Astrocyte (in vitro differentiated cells and primary cell): ENCODE results near the gene SHOC2. TPM values are rescaled to one million over a fixed set of nuclear protein-coding genes. Genes with fewer than 3 reads are reported as not detected.

Experiments
- DNase-seq: peaks from one replicate; pipeline ENCODE4 v3.0.0-alpha.2; 2010; ENCODE audit warnings: low read depth
- FAIRE-seq: peaks from 2 replicates; lab custom pipeline; 2011; peaks lifted over from hg19 to GRCh38; lab: Jason Lieb, UNC
- H2AFZ ChIP-seq: 2 replicates; pipeline ENCODE4 v1.6.0; 2012; ENCODE audit warnings: low read depth, low read length, inconsistent platforms
- H3K27ac ChIP-seq: 2 replicates; pipeline ENCODE4 v1.5.1; 2011; ENCODE audit warnings: low read depth, low read length, inconsistent platforms
- H3K27me3 ChIP-seq: 2 replicates; pipeline ENCODE4 v1.6.0; 2011; ENCODE audit warnings: low read length, inconsistent platforms; ENCODE audit not compliant: insufficient read depth
- H3K36me3 ChIP-seq: 2 replicates; pipeline ENCODE4 v1.5.1; 2011; ENCODE audit warnings: low read length, inconsistent platforms; ENCODE audit not compliant: insufficient read depth
- H3K4me1 ChIP-seq: 2 replicates; pipeline ENCODE4 v1.5.1; 2011; ENCODE audit warnings: low read length, inconsistent platforms; ENCODE audit not compliant: insufficient read depth
- H3K4me2 ChIP-seq: 2 replicates; pipeline ENCODE4 v1.6.0; 2012; ENCODE audit warnings: low read length, inconsistent platforms
- H3K4me3 ChIP-seq: 2 replicates; pipeline ENCODE4 v1.5.1; 2011; ENCODE audit warnings: low read depth, mild to moderate bottlenecking, low read length, inconsistent platforms; ENCODE audit not compliant: insufficient read depth
- H3K79me2 ChIP-seq: 2 replicates; pipeline ENCODE4 v1.6.0; 2012; ENCODE audit warnings: mild to moderate bottlenecking, low read length, inconsistent platforms; ENCODE audit not compliant: insufficient read depth
- H3K9ac ChIP-seq: 2 replicates; pipeline ENCODE4 v1.6.0; 2012; ENCODE audit warnings: mild to moderate bottlenecking, low read length, inconsistent platforms
- H3K9me3 ChIP-seq: 2 replicates; pipeline ENCODE4 v1.5.1; 2012; ENCODE audit warnings: low read depth, mild to moderate bottlenecking, low read length, inconsistent platforms; ENCODE audit not compliant: insufficient read depth
- H4K20me1 ChIP-seq: 2 replicates; pipeline ENCODE4 v1.6.0; 2012; ENCODE audit warnings: low read length, inconsistent platforms; ENCODE audit not compliant: insufficient read depth
- H3K27ac Mint-ChIP-seq: one replicate; pipeline ENCODE4 v1.8.0; 2021; ENCODE audit warnings: mild to moderate bottlenecking, mixed read lengths; ENCODE audit not compliant: unreplicated experiment
- H3K27me3 Mint-ChIP-seq: one replicate; pipeline ENCODE4 v1.8.0; 2021; ENCODE audit warnings: low read depth, mixed read lengths; ENCODE audit not compliant: unreplicated experiment
- H3K36me3 Mint-ChIP-seq: one replicate; pipeline ENCODE4 v1.8.0; 2021; ENCODE audit warnings: low read depth, mixed read lengths; ENCODE audit not compliant: unreplicated experiment
- H3K4me1 Mint-ChIP-seq: one replicate; pipeline ENCODE4 v1.8.0; 2021; ENCODE audit warnings: low read depth, mixed read lengths; ENCODE audit not compliant: unreplicated experiment
- H3K4me3 Mint-ChIP-seq: one replicate; pipeline ENCODE4 v1.8.0; 2021; ENCODE audit warnings: mild to moderate bottlenecking, moderate library complexity, mixed read lengths; ENCODE audit not compliant: unreplicated experiment
- H3K9me3 Mint-ChIP-seq: one replicate; pipeline ENCODE4 v1.8.0; 2021; ENCODE audit warnings: mild to moderate bottlenecking, mixed read lengths; ENCODE audit not compliant: unreplicated experiment
- EZH2 ChIP-seq: IDR thresholded peaks from 2 replicates; pipeline ENCODE4 v1.6.1; 2012; ENCODE audit warnings: mild to moderate bottlenecking, low read length, inconsistent platforms; ENCODE audit not compliant: insufficient read depth
- total RNA-seq: library from RNA; stranded (reverse); gene quantifications from 2 replicates; pipeline ENCODE4 v1.2.1, GENCODE V29; 2021
- TF ChIP-seq, protein P1 (sequence below): IDR thresholded peaks from 2 replicates; pipeline ENCODE4 v1.5.1; 2011; ENCODE audit warnings: low read depth, mild to moderate bottlenecking, inconsistent platforms, low read length, moderate library complexity; ENCODE audit not compliant: insufficient read depth

The SHOC2 gene
- total RNA-seq, 1 donor from 2014 or later = 80.7 TPM

DNA sequence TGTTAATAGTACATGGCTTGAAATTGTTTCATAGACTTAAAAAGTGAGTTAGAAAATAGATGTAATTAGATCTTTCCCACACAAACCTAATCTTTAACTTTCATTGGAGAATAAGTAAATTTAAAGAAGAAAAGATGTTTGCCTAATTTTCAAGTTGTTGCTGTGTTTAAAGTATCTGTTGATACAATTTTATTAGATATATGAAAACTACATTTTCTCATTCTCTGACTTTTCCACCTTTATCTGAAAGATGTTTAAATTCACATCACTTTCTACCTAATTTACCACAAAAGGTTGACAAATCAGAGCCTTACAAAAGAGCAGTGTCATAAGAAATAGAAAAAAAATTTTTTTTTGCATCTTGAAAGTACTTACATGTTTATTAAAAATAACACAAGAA, 45.8 kb downstream of the SHOC2 start:
- Mint-ChIP-seq H3K4me1 (peaks cover 12% of the 10 kb centered on the region), H3K27me3 (no peaks in the 10 kb centered on the region), H3K9me3 (no peaks in the 10 kb centered on the region), H3K27ac (no peak overlapping the region), H3K4me3 (no peak overlapping the region), H3K36me3 (peaks cover 4% of the 10 kb centered on the region)
- Histone ChIP-seq H3K9me3 (no peaks in the 10 kb centered on the region), H3K4me2 (no peak overlapping the region), H3K79me2 (peaks cover 95% of the 10 kb centered on the region), H3K4me3 (no peak overlapping the region), H3K36me3 (peaks cover 3% of the 10 kb centered on the region), H2AFZ (no peak overlapping the region), H3K4me1 (no peaks in the 10 kb centered on the region), H3K27me3 (no peaks in the 10 kb centered on the region), H3K9ac (no peak overlapping the region), H3K27ac (no peak overlapping the region), H4K20me1 (peaks cover 67% of the 10 kb centered on the region)
- FAIRE-seq (no peak), DNase-seq (no peak)
- TF ChIP-seq, protein P1, sequence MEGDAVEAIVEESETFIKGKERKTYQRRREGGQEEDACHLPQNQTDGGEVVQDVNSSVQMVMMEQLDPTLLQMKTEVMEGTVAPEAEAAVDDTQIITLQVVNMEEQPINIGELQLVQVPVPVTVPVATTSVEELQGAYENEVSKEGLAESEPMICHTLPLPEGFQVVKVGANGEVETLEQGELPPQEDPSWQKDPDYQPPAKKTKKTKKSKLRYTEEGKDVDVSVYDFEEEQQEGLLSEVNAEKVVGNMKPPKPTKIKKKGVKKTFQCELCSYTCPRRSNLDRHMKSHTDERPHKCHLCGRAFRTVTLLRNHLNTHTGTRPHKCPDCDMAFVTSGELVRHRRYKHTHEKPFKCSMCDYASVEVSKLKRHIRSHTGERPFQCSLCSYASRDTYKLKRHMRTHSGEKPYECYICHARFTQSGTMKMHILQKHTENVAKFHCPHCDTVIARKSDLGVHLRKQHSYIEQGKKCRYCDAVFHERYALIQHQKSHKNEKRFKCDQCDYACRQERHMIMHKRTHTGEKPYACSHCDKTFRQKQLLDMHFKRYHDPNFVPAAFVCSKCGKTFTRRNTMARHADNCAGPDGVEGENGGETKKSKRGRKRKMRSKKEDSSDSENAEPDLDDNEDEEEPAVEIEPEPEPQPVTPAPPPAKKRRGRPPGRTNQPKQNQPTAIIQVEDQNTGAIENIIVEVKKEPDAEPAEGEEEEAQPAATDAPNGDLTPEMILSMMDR = no peak
- no peak for TF ChIP-seq EZH2

DNA sequence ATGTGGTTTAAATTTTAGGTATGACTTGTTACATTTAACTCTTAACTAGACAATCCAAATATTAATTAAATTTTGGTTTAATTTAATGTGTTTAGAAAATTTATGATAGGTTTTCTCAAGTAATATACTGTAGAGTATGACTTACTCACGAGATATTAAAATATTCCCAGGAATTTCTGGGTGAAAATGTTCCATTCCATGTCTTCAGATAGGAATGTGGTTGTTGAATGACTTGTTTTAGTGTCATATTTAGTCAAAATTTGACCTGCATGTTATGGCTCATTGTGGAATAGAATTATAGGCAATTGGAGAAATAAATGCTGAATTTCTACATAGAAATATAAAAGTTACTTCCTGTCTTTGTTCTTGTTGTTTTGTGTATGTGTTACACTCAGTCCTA, 46.7 kb downstream of the SHOC2 start:
- DNase-seq = no peak
- no peak for FAIRE-seq
- no peak for TF ChIP-seq EZH2
- TF ChIP-seq, protein P1 = no peak

GRCh38 chr10:110967009-110967630, 47.7 kb downstream of the SHOC2 start:
- Mint-ChIP-seq H3K27ac (no peak overlapping the region), H3K4me3 (no peak overlapping the region), H3K36me3 (peaks cover 4% of the 10 kb centered on the region), H3K9me3 (no peaks in the 10 kb centered on the region), H3K4me1 (peaks cover 12% of the 10 kb centered on the region), H3K27me3 (no peaks in the 10 kb centered on the region)
- H4K20me1 ChIP-seq = peaks cover 63% of the 10 kb centered on the region
- H2AFZ ChIP-seq = no peak overlapping the region
- no peak overlapping the region for H3K4me3 ChIP-seq
- H3K9me3 ChIP-seq = no peaks in the 10 kb centered on the region
- peaks cover 95% of the 10 kb centered on the region for H3K79me2 ChIP-seq
- no peaks in the 10 kb centered on the region for H3K27me3 ChIP-seq
- DNase-seq = no peak
- H3K4me1 ChIP-seq = no peaks in the 10 kb centered on the region
- FAIRE-seq = no peak
- TF ChIP-seq, protein P1 = no peak
- no peak for TF ChIP-seq EZH2
- H3K9ac ChIP-seq = no peak overlapping the region
- no peak overlapping the region for H3K27ac ChIP-seq
- H3K36me3 ChIP-seq = peaks cover 3% of the 10 kb centered on the region
- no peak overlapping the region for H3K4me2 ChIP-seq

More for the DNA sequence above, 46.7 kb downstream of the SHOC2 start:
- no peak overlapping the region for H3K27ac ChIP-seq
- no peak overlapping the region for H2AFZ ChIP-seq
- H3K9me3 ChIP-seq = no peaks in the 10 kb centered on the region
- H3K79me2 ChIP-seq = peaks cover 96% of the 10 kb centered on the region
- H3K4me1 Mint-ChIP-seq = peaks cover 12% of the 10 kb centered on the region
- no peak overlapping the region for H3K9ac ChIP-seq
- no peak overlapping the region for H3K4me2 ChIP-seq
- no peak overlapping the region for H3K27ac Mint-ChIP-seq
- no peaks in the 10 kb centered on the region for H3K27me3 ChIP-seq
- no peak overlapping the region for H3K4me3 Mint-ChIP-seq
- no peaks in the 10 kb centered on the region for H3K27me3 Mint-ChIP-seq
- H3K9me3 Mint-ChIP-seq = no peaks in the 10 kb centered on the region
- H3K4me3 ChIP-seq = no peak overlapping the region
- H4K20me1 ChIP-seq = peaks cover 68% of the 10 kb centered on the region
- H3K4me1 ChIP-seq = no peaks in the 10 kb centered on the region
- H3K36me3 ChIP-seq = peaks cover 3% of the 10 kb centered on the region
- peaks cover 4% of the 10 kb centered on the region for H3K36me3 Mint-ChIP-seq
